NCI-H2107 (cell line): Measurements from ENCODE around the gene CDK10.
"Not testable (repeated sequence)": the region's sequence is repeated elsewhere in the genome, so short reads cannot be mapped to it uniquely, and the experiment has no call there.

Experiments
- DNase-seq: peaks from one replicate; lab custom pipeline; 2025; lab: John Stamatoyannopoulos, UW

Gene CDK10

DNA sequence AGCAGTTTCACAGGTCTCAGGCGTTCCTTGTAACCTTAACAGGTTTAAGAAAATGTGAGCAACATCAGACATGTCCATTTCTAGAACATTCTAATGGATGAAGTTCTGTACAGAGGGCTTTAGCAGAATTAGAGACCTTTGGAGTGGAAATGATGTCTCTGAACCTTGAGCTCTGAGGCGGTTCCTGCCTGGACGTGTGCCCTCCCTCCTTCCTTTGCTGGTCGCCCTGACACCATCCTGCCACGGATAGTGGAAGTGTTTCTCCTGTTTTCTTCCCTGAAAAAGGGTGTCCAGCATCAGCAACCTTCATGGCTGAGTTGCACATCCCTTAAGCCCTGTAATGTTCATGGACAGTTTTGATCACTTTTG is 17.7 kb upstream of the CDK10 start:
- DNase-seq: no peak

GRCh38 chr16:89669755-89670154 is 16.7 kb upstream of the CDK10 start:
- no peak for DNase-seq

DNA sequence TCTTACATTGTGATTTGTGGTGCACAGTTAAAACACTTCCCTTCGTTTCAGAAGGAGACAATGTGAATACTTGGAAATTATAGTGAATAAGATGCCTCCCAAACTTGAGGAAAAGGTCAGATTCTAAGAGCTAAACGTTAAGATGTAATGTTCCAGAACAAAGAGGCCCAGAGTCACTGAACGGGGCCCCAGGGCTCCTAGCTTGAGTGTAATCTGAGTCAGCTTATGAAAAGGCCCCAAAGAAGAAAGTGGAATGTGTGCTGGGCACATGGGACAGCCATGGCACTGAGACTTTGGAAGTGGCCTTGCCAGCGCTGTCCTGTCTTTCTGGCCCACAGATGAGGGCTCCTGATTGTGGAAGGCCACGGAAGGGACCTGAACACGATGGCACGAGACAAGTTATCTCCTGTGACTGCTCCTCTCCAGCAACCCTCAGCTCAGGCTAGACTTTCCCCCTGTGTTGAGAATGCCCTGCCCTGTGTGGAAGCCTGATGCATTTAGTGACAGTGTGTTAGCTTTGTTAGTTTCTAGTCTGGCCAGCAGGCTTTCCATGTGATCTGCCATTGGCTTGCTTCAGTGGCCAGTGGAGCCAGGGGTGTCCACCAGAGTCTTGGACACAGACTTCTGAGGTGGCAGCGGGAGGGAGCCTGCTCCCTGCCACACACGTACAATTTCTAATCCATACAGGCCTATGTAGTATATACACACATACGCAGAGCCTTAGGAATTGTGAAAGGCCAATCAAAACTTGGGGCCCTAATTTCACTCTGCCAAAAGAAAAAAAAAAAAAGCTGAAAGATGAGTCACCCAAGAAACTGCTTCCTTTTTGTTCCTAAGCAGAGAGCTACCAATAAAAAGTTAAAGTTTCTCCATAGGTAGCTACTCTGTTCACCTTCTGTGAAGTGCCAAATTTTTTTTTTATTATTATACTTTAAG is 15.7 kb upstream of the CDK10 start:
- no peak for DNase-seq

GRCh38 chr16:89671565-89671964 is 14.9 kb upstream of the CDK10 start:
- not testable (repeated sequence) for DNase-seq

DNA sequence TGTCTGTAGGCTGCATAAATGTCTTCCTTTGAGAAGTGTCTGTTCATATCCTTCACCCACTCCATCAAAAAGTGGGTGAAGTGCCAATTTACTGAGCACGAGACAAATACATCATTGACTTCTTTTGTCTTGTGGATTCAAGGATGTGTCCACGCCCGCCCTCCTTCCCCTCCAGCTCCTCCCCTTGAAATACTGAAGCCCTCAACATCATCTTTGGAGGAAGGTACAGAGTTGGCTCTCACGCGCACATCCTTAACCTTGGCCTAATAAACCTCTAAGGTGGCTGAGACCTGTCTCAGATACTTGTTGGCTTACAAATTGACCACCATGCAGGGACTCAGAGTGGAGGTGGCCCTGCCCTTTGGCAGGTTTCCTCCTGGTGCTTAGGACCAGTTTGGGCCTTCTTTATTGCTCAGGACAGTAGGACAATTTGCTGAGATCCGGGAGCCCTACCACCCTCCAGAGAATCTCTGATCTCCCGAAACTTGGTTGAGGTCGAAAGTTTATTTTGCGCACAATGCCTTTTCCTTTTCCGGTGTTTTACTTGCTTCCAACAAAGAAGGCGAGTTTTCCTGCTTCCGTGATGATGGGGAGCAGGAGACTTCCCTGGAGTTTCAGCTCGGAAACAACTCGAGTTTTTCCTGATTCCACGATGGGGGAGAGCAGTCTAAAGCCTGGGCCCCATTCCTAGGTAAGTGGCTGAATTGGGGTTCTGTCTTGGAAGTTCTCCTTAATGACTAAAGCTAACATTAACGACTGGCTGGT is 14.1 kb upstream of the CDK10 start:
- DNase-seq: no peak

- DNase-seq: no peak
These were observed 8.2 kb upstream of the CDK10 start for GRCh38 chr16:89678258-89678657.

DNA sequence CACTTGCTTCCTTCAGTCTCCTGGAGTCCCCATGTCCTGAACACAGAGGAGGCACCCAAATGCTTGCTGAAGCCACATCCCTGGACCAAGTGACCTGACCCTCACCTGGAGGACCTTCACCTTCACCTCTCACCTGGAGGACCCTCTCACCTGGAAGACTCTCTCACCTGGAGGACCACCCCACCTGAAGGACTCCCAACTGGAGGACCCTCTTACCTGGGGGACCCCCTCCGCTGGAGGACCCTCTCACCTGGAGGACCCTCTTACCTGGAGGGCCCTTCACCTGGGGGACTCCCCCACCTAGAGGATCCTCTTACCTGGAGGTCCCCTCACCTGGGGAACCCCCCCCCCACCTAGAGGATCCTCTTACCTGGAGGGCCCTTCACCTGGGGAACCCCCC is 573 bp upstream of the CDK10 start:
- no peak for DNase-seq

DNA sequence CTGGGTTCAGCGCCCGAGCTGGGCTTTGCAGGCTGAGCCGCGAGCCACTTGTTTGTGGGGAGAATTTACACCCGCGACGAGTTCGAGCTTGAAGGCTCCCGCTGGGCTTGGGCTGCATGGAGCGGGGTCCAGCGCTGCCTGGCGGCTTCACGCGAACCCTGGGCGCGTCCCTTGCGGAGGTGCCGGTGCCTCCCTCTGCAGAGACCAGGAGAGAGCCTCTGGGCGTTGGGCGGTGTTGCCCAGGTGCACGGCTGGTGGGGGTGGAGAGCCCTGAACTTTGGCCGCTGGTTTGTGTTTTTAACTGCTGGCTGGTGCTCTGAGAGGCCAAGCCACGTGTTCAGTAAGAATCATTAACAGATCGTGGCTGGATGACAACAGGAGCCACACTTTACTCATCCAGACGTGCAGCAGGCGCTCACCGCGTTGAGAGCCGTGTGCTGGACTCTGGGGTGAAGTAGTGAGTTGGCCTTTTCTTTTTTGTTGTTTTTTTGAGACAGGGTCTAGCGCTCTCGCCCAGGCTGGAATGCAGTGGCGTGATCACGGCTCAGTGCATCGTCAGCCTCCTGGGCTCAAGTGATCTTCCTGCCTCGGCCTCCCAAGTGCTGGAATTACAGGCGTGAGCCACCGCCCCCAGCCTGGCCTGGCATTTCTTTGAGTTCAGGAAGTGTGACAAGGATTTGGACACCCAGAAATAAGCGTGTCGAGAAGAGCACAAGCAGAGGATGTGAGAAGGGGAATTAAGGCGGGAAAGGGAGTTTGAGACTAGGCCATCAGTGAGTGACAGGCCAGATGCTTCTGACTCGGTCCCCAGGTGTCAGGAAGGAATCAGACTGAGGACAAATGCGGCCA is 827 bp downstream of the CDK10 start:
- no peak for DNase-seq

DNA sequence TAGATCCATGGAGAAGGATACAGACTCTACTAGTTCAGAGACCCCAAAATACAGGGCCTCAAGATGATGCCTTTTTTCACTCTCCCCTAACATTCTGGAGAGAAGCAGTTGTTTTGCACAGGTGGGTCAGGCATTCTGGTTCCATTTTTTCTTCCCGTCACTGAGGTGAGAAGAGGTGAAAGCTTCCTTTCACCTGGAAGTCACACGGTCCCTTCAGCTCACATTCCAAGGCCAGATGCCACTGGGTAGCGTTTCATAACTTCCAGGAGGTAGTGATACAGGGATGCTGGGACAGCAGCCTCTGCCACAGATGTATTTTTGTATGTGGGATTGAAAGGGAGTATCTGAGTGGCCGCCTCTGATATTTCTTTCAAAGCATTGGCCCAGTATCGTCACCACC is 1.9 kb downstream of the CDK10 start:
- DNase-seq: no peak

DNA sequence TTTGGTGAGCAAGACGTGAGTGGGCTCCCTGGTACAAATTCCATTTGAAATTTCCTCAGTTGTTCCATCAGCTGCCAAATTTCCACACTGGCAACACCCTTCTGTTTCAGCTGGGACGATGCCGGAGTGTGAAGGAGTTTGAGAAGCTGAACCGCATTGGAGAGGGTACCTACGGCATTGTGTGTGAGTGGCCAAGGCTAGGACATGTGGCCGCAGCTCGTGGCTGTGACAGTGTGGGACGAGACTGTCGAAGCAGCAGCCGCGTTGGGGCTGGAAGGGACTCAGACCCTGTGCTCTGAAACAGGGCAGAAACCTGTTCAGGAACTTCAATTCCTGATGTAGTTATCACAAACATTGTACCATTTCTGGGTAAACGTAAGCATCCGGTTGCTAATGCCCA is 2.7 kb downstream of the CDK10 start:
- DNase-seq: no peak

DNA sequence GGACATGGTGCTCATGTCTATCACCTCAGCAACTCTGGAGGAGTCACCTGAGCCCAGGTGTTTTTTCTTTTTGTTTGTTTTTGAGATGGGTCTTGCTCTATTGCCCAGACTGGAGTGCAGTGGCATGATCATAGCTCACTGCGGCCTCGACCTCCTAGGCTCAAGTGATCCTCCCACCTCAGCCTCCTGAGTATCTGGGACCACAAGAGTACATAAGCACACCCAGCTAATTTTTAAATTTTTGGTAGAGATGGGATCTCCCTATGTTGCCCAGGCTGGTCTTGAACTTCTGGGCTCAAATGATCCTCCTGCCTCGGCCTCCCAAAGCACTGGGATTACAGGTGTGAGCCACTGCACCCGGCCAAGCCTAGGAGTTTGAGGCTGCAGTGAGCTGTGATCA is 3.1 kb downstream of the CDK10 start:
- DNase-seq: not testable (repeated sequence)

DNA sequence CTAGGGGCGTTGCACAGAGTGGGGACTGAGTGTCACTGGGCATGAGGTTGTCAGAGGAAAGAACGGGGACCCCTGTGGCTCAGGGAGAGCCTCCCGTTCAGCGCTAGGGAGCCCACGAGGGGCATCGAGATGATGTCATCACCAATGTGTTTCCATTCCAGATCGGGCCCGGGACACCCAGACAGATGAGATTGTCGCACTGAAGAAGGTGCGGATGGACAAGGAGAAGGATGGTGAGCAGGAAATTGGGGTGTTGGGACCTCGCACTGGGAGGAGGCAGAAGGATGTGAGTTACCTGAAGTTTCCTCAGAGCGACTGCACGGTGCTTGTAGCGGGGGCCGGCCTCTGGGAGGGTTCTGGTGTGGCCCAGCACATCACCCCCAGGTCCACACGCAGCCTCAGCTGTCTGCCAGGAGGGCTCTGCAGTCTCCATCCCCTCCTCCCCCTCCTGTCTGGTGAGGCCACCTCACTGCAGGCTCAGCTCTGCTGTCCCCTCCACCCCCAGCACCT is 4.0 kb downstream of the CDK10 start:
- no peak for DNase-seq

GRCh38 chr16:89691231-89691985 is 4.9 kb downstream of the CDK10 start:
- no peak for DNase-seq

- DNase-seq: no peak
These were observed 5.6 kb downstream of the CDK10 start for GRCh38 chr16:89691986-89692569.

DNA sequence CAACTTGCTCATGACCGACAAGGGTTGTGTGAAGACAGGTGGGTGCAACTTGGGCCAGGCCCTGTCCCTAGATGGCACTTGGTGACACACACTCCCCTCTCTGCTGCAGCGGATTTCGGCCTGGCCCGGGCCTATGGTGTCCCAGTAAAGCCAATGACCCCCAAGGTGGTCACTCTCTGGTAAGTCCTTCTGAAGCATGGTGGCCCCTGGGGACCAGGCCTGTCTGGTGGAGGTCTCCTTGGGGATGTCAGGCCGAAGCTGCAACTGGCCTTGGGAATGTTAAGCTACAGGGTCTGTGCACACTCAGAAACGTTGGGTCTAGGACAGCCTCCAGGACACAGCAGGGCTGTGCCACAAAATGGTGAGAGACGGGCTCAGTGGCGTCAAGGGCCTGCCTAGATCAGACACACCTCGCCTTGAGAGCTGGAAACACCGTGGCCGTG is 6.8 kb downstream of the CDK10 start:
- no peak for DNase-seq

DNA sequence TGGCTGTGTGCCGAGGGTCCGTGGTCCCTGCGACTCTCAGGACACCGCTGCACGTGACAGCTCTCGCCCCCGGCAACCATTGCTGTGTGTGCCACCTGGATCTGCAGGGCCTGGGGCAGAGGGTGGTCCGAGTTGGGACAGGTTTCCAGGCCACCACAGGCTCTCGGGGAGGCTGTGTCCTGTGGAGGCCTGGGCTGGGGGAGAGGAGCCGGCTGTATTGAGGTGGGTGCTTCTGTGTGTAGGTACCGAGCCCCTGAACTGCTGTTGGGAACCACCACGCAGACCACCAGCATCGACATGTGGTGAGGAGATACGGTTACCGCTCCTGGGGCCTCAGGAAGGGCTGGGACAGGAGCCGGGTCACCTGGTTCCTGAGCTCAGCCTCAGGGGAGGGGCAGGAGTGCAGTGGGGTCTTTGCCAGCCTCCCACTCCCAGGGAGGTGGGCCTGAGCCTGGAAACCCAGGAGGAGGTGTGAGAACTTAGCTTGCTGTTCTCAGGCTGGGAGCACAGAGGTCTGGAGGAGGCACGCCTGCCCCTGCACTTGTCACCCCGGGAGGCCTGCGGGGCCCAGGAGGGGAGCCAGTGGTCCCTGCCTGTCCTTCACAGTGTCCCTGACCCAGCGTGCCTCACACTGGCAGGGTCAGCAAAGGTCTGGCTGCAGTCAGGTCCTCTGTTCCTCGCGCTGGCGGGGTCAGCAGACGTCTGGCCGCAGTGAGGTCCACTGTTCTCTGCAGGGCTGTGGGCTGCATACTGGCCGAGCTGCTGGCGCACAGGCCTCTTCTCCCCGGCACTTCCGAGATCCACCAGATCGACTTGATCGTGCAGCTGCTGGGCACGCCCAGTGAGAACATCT is 7.7 kb downstream of the CDK10 start:
- no peak for DNase-seq

DNA sequence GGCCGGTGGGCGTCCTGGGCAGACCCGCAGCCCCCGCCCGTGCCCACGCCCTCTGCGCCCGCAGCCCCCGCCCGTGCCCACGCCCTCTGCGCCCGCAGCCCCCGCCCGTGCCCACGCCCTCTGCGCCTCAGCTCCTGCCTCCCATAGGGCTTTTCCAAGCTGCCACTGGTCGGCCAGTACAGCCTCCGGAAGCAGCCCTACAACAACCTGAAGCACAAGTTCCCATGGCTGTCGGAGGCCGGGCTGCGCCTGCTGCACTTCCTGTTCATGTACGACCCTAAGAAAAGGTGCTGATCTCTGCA is 8.2 kb downstream of the CDK10 start:
- not testable (repeated sequence) for DNase-seq

DNA sequence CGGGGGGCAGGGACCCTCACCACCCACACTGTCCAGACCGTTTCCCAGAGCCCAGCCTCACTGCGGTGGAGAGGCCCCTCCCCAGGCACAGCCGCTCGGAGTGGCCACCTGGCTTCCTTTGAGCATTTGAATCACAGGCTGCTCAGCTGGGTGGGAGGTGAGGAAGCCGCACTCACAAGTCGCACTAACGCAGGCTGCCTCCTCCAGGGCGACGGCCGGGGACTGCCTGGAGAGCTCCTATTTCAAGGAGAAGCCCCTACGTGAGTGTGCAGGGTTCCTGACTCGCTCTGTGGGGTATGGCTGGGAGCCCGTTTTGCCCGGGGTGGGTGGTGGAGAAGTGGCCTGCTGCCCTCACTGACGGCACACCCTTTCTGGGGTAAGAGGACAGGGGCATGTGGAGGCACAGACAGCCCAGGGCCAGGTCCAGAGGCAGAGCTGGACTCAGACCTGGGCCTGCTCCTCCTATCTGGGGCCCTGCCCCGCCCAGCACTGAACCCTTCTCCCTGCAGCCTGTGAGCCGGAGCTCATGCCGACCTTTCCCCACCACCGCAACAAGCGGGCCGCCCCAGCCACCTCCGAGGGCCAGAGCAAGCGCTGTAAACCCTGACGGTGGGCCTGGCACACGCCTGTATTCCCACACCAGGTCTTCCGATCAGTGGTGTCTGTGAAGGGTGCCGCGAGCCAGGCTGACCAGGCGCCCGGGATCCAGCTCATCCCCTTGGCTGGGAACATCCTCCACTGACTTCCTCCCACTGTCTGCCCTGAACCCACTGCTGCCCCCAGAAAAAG is 8.8 kb downstream of the CDK10 start:
- DNase-seq: no peak
